ENCODE data around the gene AHDC1. TPM values are rescaled to one million over a fixed set of nuclear protein-coding genes. Genes with fewer than 3 reads are reported as not detected.
"Not testable (repeated sequence)": the region's sequence is repeated elsewhere in the genome, so short reads cannot be mapped to it uniquely, and the experiment has no call there.

AHDC1 gene
- total RNA-seq, 1 donor from 2014 or later: 10.8 TPM

DNA sequence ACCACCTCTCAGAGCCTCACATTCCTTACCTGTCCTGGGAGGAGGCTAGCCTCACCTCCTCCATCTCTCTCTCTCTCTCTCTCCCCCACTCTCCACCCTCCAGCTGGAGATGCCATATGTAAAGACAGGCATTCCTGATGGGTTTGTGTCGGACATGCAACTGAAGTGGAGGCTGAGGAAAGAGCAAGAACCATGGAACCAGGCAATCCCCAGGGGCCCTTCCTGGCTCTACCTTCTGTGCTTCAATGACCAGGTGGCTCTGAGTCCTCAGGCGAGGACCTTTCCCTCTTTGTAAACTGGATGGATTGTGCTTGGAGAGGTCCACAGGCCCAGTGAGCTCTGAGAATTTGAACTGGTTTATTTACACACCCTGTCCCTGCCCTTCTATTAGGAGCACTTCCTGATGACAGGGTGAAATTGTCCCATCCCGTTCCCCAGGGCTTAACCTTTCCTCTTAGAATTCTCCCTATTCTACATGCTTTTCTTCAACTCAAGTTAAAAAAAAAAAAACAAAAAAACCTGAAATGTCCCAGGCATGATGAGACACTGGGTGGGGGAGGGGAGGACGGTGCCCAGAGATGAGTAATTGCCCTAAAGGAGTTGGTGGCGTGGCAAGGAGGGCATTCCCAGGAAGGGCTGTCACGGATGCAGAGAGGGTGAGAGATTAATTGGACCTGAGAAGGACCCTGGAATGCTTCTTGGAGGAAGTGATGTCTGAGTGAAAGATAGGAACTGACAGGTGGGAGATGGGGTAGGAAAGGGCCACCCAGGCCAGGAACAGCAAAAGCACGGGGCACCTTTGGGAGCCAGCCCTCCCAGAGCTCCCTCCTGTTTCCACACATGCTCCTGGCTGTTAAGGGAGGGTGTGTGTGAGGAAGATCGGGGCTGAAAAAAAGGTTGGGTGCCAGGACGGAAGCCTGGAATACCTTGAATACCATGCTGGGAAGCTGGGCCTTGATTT is 63.8 kb downstream of the AHDC1 start:
- peak; percentile 76 for DNase-seq (ENCODE audit: low read depth)
- H3K4me3 ChIP-seq (ENCODE audit: low read depth, low read length): no peak overlapping the region
- TF ChIP-seq, protein P1, sequence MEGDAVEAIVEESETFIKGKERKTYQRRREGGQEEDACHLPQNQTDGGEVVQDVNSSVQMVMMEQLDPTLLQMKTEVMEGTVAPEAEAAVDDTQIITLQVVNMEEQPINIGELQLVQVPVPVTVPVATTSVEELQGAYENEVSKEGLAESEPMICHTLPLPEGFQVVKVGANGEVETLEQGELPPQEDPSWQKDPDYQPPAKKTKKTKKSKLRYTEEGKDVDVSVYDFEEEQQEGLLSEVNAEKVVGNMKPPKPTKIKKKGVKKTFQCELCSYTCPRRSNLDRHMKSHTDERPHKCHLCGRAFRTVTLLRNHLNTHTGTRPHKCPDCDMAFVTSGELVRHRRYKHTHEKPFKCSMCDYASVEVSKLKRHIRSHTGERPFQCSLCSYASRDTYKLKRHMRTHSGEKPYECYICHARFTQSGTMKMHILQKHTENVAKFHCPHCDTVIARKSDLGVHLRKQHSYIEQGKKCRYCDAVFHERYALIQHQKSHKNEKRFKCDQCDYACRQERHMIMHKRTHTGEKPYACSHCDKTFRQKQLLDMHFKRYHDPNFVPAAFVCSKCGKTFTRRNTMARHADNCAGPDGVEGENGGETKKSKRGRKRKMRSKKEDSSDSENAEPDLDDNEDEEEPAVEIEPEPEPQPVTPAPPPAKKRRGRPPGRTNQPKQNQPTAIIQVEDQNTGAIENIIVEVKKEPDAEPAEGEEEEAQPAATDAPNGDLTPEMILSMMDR (conservative IDR thresholded peaks at IDR 0.05; ENCODE audit: low read depth, low read length): no peak

DNA sequence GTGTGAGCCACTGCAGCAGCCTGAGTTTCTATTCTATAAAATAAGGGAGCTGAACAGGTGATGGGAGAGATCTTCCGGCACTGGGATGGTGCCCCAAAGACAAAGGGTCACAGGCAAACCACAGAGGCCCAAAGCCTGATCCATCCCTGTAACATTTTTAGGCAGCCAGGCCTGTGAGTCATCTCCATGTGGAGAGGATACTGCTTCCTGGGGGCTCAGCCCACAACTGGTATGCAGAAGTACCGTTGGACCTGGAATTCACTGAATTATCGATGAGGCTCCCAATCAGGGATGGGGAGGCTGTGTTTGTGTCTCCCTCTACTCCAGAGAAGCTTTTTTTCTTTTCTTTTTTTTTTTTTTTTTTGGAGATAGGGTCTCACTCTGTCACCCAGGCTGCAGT is 65.2 kb downstream of the AHDC1 start:
- DNase-seq (ENCODE audit: low read depth): no peak
- H3K4me3 ChIP-seq (ENCODE audit: low read depth, low read length): no peak overlapping the region
- TF ChIP-seq, protein P1 (conservative IDR thresholded peaks at IDR 0.05; ENCODE audit: low read depth, low read length): no peak

DNA sequence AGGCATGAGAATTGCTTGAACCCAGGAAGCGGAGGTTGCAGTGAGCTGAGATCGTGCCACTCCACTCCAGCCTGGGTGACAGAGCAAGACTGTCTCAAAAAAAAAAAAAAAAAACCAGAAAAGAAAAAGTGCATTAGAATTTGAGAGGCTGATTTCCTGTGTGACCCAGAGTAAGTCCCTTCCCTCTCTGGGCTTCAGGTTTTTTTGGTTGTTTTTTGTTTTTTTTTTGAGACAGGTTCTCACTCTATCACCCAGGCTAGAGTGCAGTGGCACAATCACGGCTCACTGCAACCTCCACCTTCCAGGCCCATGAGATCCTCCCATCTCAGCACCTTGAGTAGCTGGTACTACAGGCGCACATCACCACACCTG is 65.7 kb downstream of the AHDC1 start:
- not testable (repeated sequence) for H3K4me3 ChIP-seq (ENCODE audit: low read depth, low read length); DNase-seq (ENCODE audit: low read depth)

DNA sequence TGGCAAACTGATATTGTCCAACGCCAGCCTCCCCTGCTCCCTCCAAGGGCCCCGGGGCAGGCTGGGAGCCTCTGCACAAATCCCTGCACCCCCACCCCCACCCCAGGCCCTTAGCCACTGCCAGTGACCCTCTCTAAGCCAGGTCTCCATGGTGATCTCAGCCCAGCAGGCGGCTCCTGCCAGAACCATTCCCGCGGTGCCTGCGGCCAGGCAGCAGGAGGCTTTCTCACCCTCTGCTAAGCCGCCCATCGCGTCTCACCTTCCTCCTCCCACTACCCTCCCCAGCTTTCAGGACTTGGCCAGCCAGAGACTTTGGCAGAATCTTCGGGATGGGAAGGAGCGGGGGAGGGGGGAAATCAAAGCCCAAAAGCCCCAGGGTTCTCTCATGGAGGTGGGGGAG is 67.2 kb downstream of the AHDC1 start:
- TF ChIP-seq, protein P1 (conservative IDR thresholded peaks at IDR 0.05; ENCODE audit: low read depth, low read length): no peak
- DNase-seq (ENCODE audit: low read depth): no peak
- H3K4me3 ChIP-seq (ENCODE audit: low read depth, low read length): no peak overlapping the region

DNA sequence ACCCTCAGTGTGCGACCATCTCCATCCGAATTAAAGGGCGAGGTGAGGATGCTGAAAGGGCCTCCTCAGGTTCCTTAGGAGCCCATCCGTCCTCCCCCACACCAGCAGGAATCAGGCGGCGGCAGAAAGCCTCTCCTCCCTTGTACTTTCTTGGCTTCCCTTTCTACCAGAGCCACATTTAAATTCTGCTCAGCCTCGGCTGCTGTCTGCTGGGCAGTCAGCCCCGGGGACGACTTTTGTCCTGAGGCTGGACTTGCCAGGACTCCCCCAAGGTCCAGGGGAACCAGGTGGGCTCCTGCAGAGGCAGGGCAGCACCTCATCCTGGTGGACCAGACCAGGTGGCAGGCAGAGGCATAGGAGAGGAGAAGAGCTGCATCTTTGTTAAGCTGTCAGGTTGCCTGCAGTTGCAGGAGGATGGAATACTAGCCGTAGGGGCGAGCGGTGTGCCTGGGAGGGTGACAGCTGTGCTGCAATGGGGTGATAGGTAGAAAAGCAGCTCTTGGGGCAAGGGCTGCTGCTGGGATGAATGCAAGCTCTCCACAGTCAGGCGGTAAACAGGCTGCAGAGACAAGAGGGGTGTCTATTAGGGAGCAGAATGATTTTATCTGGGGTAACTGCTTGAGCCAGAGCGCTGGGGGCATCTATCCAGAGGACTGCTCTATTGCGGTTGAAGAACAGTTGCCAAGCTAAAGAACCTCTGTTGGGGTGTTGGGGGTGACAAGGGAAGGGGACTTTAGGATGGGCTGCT is 67.8 kb downstream of the AHDC1 start:
- TF ChIP-seq, protein P1 (conservative IDR thresholded peaks at IDR 0.05; ENCODE audit: low read depth, low read length): no peak
- H3K4me3 ChIP-seq (ENCODE audit: low read depth, low read length): no peak overlapping the region
- DNase-seq (ENCODE audit: low read depth): no peak

DNA sequence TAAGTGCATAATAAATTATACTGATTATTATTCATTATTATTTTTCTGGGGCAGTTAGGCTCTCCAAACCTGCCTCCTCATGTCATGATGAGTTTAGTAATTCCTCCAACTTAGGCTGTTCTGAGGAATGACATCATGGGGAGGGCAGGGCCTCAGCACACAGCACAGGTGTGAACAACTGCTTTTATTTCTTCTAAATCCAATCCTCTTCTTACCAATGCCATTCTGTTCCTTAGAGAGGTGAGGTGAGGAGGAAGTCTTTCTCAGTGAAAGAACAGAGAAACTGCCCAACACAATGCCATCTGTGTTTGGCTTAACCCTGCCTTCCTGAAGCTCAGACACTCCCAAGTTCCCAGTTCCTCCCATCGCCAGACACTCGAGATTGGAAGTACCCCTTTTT is 68.6 kb downstream of the AHDC1 start:
- no peak overlapping the region for H3K4me3 ChIP-seq (ENCODE audit: low read depth, low read length)
- TF ChIP-seq, protein P1 (conservative IDR thresholded peaks at IDR 0.05; ENCODE audit: low read depth, low read length): no peak
- no peak for DNase-seq (ENCODE audit: low read depth)

DNA sequence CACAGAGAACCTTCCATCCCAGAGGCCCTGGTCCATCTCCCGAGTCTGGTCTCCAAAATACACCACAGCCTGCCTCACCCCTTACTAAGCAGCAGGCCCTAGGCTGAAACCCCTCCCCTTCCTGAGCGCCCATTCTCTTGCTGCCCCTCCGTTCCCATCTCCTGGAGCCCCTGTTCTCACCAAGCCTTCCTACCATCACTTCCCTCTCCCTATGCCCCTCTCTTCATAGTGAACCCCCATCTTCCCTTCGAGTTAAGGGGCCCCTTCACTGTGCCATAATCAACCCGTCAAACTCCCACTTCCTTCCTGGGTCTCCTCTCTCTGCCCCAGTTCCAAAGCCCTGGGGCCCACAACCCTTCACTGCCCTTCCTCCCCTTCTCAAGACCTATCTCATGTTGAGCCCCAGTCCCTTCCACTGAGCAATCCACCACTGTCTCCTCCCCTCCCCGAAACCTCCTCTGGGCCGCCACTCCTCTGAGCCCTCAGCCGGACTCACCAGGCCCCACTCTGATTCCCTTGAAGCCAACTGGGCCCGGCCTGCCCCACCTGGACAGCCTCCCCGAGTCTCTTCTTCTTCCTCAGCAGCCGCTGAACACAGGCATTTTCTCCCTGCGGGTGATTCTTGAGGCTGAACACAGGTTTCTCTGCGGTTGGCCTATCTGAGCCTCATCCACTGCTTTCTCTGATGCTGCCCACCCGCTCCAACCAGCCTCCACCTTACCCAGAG is 71.8 kb downstream of the AHDC1 start:
- no peak for DNase-seq (ENCODE audit: low read depth)
- TF ChIP-seq, protein P1 (conservative IDR thresholded peaks at IDR 0.05; ENCODE audit: low read depth, low read length): no peak

More for the DNA sequence above, 71.8 kb downstream of the AHDC1 start:
- H3K4me3 ChIP-seq (ENCODE audit: low read depth, low read length): no peak overlapping the region
